Lower leg skin (tissue), 4 donors: Measurements from ENCODE around the gene AKT1S1. TPM values are rescaled to one million over a fixed set of nuclear protein-coding genes. Genes with fewer than 3 reads are reported as not detected.
A peak's percentile ranks its signal among the peaks of the same experiment; 100 is the strongest.

Experiments
- DNase-seq, 2 donors: peaks; one replicate each; pipeline ENCODE4 v3.0.0-alpha.2; 2019; ENCODE audit warnings: low spot score in 2 of 2
- H3K4me3 ChIP-seq: fragments of 200-600 bp; sonication (generic); 2 replicates; pipeline ENCODE4 v1.5.1; 2017; ENCODE audit warnings: mild to moderate bottlenecking, low read depth; ENCODE audit not compliant: poor library complexity, severe bottlenecking
- POLR2A ChIP-seq, 2 donors: fragments of 450-650 bp; IDR thresholded peaks; one replicate each; pipeline ENCODE4 v1.6.1; 2016 to 2017; ENCODE audit warnings: antibody characterized with exemption in 2 of 2, mild to moderate bottlenecking in 1 of 2, moderate library complexity in 1 of 2
- WGBS, 2 donors: methylation state at CpG; one replicate each; pipeline ENCODE4 v1.1.5; 2018; 5-methylcytosine and 5-hydroxymethylcytosine counted together
- intact Hi-C: fragments of 100-400 bp; cut with DNase I; formaldehyde crosslinking; loops from one replicate; pipeline ENCODE4 v1.15.0; 2023; ENCODE audit warnings: low total_unique reads
- total RNA-seq, 4 donors: library from RNA; depleted of rRNA; stranded (reverse); fragments of >200 nt; gene quantifications; one replicate each; pipeline ENCODE4 v1.1.0, GENCODE V29; 2016
- TF ChIP-seq, protein P1 (sequence below), 3 donors: fragments of 450-650 bp; IDR thresholded peaks; one replicate each; pipeline ENCODE4 v1.5.1; 2016; ENCODE audit warnings: antibody characterized with exemption in 3 of 3, mild to moderate bottlenecking in 3 of 3, moderate library complexity in 2 of 3

AKT1S1 gene
- total RNA-seq, 4 donors from 2014 or later = 15.3 to 28.9 (median 23.8) TPM

DNA sequence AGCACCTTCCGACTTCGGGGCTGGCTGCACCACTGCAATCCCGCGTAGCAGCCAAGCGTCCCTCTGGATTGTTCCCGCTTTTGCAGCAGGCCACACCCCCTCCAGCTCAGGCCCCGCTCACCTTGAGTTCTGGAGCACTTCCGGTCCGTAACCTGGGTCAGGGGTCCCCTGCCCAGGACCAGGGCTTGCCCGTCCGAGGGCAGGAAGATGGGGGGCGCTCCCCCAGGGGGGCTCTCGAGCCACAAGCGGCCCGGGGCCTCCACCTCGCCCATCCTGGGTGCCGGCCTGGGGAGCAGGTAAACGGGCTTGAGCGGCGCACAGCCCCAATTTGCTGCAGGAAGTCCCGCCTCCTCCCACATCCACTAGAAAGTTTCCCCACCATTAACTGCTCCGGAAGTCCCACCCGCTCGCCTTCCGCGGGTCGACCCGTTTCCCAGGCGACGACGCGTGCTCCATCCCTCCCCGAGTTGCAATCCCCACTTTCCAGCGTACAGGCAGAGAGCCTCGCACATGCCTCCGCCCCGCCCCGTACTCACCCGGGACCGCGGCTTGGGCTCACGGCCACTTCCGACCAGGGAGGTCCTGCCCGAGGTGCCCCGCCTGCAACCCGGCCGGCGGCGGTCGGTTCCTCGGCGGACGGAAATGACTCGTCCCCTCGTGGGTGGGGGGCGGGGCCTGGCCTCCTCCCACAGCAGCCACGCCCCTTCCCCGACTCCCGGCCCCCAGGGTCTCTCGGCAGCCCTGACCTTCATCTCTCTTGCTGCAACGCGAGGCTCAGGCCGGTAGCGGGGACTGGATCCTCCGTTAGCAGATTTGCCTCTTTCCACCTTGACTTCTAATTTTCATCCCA lies 10.0 kb downstream of the AKT1S1 start, which contains the start of gene PNKP:
Gene PNKP (minus strand): TSS at position 644 of the 850 bp plus-strand sequence. CDS start 372 bp downstream, at position 272.
- WGBS, 2 donors = 1 to 2% methylated on average over 42 to 47 of the region's 65 CpGs
- DNase-seq = peak; percentile 89 to 98
- no peak for TF ChIP-seq POLR2A (IDR thresholded peaks at IDR 0.05)
- TF ChIP-seq, protein P1, sequence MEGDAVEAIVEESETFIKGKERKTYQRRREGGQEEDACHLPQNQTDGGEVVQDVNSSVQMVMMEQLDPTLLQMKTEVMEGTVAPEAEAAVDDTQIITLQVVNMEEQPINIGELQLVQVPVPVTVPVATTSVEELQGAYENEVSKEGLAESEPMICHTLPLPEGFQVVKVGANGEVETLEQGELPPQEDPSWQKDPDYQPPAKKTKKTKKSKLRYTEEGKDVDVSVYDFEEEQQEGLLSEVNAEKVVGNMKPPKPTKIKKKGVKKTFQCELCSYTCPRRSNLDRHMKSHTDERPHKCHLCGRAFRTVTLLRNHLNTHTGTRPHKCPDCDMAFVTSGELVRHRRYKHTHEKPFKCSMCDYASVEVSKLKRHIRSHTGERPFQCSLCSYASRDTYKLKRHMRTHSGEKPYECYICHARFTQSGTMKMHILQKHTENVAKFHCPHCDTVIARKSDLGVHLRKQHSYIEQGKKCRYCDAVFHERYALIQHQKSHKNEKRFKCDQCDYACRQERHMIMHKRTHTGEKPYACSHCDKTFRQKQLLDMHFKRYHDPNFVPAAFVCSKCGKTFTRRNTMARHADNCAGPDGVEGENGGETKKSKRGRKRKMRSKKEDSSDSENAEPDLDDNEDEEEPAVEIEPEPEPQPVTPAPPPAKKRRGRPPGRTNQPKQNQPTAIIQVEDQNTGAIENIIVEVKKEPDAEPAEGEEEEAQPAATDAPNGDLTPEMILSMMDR (IDR thresholded peaks at IDR 0.05) = no peak
- intact Hi-C loops = no loop called here
- H3K4me3 ChIP-seq = peak within 1 kb of the TSS; percentile 72

DNA sequence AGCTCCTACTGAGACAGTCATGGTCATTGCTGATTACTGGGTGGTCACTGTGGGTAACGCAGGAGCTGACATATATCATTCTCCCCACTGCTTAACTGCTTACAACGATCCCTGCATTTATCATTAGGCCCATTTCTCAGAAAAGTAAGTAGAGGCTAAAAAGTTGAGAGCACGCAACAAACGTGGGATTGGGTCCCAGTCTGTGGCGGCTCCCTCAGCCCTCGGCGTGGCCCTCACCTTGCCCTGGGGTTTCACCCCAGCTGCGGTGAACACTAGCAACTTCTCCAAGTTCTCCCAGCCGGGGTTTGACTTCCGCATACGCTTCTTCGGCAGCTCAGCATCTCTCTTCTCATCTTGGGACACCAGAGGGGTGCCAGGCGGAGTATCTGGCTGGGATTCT lies 12.3 kb downstream of the AKT1S1 start:
- WGBS, 2 donors = 87 to 89% methylated on average over 13 of the region's 13 CpGs
- no peak for DNase-seq
- intact Hi-C loops = no loop called here
- no peak for TF ChIP-seq POLR2A (IDR thresholded peaks at IDR 0.05)
- TF ChIP-seq, protein P1 (IDR thresholded peaks at IDR 0.05) = no peak
- no peak overlapping the region for H3K4me3 ChIP-seq

DNA sequence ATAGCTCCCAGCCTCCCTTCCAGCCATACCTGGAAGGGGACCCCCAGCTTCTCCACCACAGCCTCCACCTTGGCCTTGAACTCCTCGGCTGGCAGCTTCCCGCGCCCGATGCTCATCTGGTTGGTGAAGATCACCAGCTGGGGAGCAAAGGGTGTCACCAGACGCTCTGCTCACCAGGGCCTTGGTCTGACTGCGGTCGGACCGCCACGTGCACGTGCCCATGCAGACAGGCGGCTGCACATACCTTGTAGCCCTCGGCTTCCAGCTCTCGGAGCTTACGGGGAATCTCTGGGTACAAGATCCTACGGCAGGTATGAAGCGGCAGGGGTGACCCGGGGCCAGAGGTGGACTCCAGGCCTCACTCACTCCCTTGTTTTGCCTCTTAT lies 13.2 kb downstream of the AKT1S1 start:
- H3K4me3 ChIP-seq = no peak overlapping the region
- TF ChIP-seq POLR2A (IDR thresholded peaks at IDR 0.05) = no peak
- DNase-seq = no peak
- 94 to 95% methylated on average over 12 to 17 of the region's 17 CpGs for WGBS, 2 donors
- intact Hi-C loops = no loop called here

DNA sequence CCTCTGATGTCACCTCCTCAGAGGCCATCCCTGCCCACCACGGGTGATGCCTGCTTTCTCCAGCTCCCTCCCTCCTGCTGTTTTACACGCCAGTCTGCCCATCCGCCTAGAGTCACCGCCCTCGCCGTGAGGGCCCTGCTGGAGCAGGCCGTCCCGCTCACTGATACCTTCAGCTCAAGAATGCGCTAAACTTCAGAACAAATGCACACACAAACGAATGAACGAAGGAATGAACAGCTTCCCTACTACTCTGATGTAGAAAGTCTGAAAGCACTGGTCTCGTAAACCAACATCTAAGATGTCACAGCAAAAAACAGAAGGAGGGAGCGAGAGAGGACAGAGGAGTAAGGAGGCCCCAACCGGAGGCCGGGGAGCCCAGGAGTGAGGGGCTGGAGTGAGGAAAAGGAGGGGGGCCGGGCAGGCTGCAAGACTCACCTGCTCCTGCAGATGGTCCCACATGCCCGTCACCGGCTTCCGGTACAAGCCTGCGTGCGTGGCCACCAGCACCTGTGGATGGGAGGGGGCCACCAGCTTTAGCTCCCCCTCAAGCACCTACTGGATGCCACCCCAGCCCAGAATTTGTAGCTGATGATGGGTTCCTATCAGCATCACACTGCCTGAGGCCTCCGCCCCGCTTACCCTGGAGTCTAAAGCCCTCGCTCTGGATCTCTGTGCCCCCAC lies 13.8 kb downstream of the AKT1S1 start:
- intact Hi-C loops = no loop called here
- WGBS, 2 donors = 91 to 92% methylated on average over 24 of the region's 24 CpGs

DNA sequence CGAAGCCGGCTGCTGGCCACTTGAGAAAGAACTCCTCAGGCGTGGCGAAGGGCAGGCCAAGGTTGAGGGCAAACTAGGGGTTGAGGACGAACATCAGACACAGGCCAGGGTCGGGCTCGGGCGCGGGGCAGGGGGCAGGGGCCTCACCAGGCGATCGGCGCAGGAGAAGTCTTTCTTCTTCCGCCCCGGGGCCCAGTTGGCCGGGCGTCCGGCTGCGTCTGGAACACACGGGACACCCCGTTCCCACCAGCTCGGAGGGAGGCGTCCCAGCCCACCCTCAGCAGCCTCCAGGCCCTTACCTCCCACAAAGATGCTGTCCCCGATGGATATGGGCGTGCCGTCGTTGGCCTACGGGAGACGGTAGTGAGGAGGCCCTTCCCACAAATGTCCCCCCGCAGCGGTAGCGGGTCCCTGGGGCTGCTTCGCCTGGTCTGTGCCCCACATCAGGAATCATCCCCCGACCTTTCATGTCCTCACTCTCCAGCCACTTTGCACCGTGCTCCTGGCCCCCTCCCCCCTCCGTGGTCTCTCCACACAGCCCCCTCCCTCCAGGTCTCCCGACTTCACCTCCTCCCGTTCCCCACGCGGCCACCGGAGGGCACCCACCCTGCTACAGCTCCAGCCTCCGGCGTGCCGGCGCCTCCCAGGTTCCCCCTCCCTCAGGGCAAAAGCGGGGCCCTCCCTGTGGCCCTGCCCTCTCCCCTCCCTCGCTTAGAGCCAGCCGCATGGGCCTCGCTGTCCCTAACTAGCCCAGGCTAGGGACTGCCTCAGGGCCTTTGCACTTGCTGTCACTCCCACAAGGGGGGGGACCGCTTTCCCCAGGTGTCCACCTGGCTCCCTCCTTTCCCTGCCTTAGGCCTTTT lies 14.5 kb downstream of the AKT1S1 start:
- DNase-seq = no peak
- TF ChIP-seq, protein P1 (IDR thresholded peaks at IDR 0.05) = no peak
- no peak overlapping the region for H3K4me3 ChIP-seq
- WGBS, 2 donors = 80% methylated on average over 37 to 49 of the region's 49 CpGs
- intact Hi-C loops = no loop called here

More for the DNA sequence above, 13.8 kb downstream of the AKT1S1 start:
- TF ChIP-seq POLR2A (IDR thresholded peaks at IDR 0.05) = no peak
- TF ChIP-seq, protein P1 (IDR thresholded peaks at IDR 0.05) = no peak
- DNase-seq = no peak
- no peak overlapping the region for H3K4me3 ChIP-seq
